Measurements from ENCODE around the gene DDA1.
"Not testable (repeated sequence)": the region's sequence is repeated elsewhere in the genome, so short reads cannot be mapped to it uniquely, and the experiment has no call there.

The DDA1 gene

GRCh38 chr19:17289489-17289888, 19.9 kb upstream of the DDA1 start:
- peak; percentile 73 for DNase-seq

GRCh38 chr19:17292301-17293074, 16.9 kb upstream of the DDA1 start:
- DNase-seq: peak; percentile 79

GRCh38 chr19:17293605-17294004, 15.8 kb upstream of the DDA1 start:
- no peak for DNase-seq

- DNase-seq: peak; percentile 69
Observed at GRCh38 chr19:17294051-17294891, 15.1 kb upstream of the DDA1 start.

- DNase-seq: not testable (repeated sequence)
Observed at GRCh38 chr19:17295551-17295950, 13.8 kb upstream of the DDA1 start.

DNA sequence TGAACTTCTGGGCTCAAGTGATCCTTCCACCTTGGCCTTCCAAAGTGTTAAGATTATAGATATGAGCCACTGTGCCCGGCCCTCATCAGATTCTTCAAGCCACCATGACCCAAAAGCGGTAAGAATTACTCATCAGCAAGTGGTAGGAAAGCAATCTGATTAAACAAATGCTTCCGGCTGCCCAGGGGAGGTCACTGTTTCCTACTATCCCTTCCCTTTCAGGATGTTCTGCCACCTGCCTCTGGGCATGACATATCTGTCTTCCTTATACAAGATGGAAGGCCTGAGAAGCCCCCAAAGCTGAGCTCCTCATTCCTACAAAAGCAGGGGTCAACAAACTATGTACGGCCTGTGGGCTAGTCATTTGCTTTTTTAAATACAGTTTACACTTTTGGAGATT, 13.1 kb upstream of the DDA1 start:
- no peak for DNase-seq

DNA sequence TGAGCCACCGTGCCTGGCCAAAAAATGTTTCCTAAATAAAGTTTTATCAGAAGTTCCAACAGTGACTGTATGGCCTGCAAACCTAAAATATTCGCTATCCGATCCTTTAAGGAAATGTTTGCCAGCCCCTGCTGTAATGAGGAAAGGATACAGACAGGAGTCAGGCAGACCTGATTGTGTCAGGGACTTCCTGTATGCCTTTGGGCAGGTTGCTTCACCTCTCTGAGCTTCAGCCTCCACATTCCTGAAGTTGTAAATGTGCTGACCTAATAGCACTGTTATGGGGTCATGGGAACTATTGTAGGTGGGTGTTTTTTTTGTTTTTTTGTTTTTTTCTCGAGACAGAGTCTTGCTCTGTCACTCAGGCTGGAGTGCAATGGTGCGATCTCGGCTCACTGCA, 12.4 kb upstream of the DDA1 start:
- DNase-seq: no peak

DNA sequence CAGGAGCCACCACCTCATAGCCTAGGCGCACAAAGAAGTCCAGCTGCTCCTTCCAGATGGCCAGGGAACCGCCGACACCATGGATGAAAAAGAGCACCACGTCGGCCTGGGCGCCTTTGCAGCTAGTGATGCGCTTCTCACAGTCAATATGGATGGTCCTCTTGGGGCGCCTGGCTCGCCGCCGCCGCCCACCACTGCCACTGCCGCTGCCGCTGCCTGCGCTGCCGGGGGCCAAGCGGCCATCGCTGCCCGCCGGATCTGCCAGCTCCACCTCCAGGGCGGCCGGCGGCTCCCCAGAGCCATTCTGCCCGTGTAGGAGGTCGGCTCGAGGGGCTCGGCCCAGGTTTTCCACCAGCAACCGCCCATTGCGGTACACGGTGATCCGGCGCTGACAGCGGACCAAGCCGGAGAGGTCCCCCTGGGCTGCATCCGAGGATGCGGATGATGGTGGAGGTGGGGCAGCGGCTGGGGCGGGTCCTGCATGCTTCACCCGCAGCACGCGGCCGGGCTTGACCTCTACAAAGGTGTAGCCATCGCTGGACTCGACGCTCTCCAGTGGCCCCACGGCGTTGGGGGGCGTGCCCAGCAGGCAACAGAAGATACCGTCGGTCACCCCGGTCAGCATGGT, 8.3 kb upstream of the DDA1 start:
- no peak for DNase-seq

- DNase-seq: no peak
Observed at GRCh38 chr19:17302391-17303166, 6.8 kb upstream of the DDA1 start.

GRCh38 chr19:17303167-17303939, 6.0 kb upstream of the DDA1 start, which contains the start of gene ABHD8:
Gene ABHD8 (minus strand): TSS chr19:17303425. CDS start chr19:17301616, 1,809 bp downstream.
- peak; percentile 95 for DNase-seq

- DNase-seq: no peak
Observed at GRCh38 chr19:17303940-17304267, 5.5 kb upstream of the DDA1 start.

GRCh38 chr19:17304386-17305215, 4.8 kb upstream of the DDA1 start:
- no peak for DNase-seq

GRCh38 chr19:17305216-17305516, 4.2 kb upstream of the DDA1 start:
- DNase-seq: no peak

GRCh38 chr19:17305517-17306284, 3.7 kb upstream of the DDA1 start, which contains the start of gene MRPL34:
Gene MRPL34 (plus strand): TSS chr19:17305872. CDS start chr19:17305893, 21 bp downstream.
- DNase-seq: peak; percentile 98

- DNase-seq: no peak
Observed at GRCh38 chr19:17306285-17306714, 3.1 kb upstream of the DDA1 start.

DNA sequence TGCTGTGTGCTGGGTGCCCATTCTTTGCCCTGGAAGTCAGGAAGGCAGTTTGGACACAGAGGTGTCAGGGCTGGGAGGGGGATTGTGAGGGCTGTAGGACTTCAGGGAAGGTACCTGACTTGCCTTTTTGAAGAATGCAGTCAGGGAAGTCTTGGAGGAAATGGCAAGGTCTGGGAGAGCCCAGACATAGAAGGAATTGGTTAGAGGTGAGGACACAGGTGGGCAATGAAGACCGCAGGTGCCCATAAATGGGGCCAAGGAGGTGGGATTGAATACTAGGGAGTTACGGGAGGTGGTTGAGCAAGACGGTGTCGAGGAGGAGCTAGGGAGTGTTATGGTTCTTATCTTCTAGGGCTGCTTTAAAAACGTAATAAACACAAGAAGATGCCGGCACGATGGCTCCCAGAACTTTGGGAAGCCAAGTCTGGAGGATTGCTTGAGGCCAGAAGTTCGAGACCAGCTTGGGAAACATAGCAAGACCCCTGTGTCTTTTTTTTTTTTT, 1.4 kb upstream of the DDA1 start:
- no peak for DNase-seq

GRCh38 chr19:17309965-17310461, 650 bp downstream of the DDA1 start:
- peak; percentile 22 for DNase-seq

DNA sequence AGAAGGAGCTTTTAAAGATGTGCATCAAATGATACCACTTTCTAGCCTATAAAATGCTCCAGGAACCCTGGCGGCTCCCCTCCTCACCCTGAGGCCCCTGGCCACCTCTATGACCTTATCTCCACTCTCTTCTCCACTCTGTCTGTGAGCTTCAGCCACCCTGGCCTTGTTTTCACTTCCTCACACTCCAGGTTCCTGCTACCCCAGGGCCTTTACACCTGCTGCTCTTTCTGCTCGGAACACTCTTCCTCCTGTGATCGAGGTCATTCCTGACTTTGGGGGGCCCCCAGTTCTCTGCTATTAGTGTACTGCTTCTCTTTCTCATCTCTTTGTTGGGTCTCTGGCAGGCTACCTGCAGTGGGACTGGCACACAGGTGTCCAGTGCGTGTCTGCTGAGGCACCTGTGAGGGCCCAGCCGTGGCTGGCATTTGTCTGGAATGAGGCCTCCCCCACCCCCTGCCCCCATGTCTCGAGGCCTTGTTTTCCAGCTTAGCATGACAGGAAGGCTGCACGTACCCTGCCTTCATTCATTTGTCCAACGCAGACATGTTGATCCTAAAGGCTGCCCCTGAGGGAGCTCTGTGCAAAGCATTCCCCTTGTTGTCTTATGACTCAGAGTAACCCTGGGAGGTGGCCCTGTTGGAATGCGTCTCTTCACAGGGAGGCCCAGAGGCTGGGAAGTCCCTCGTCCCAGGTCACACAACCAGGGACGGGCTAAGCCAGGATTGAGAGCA, 2.3 kb downstream of the DDA1 start:
- no peak for DNase-seq
